Ecto neural progenitor cell (in vitro differentiated cells): ENCODE data around the gene VRK2.
"Not testable (repeated sequence)": the region's sequence is repeated elsewhere in the genome, so short reads cannot be mapped to it uniquely, and the experiment has no call there.

Source experiments
- DNase-seq: peaks from one replicate; pipeline ENCODE4 v3.0.0-alpha.2; 2018; ENCODE audit warnings: low spot score

Gene VRK2

DNA sequence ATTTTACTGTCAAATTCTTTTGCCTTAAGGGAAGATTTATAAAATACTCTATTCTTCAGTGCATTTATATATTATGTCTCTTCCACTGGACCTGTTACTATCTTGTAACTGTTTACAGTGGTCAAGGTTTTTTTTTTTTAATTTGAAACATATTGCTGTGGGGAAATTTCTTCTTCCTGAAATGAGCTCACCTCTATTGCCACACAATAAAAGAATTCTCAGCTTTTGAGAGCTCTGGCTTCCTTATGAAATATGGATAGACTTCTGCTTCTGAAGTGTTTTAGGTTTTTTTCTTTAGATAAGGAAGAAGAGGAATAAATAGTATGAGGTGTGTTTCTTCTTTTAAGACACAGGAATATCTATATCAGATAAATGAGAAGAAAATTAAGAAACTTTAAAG is 7.7 kb downstream of the VRK2 start:
- no peak for DNase-seq

DNA sequence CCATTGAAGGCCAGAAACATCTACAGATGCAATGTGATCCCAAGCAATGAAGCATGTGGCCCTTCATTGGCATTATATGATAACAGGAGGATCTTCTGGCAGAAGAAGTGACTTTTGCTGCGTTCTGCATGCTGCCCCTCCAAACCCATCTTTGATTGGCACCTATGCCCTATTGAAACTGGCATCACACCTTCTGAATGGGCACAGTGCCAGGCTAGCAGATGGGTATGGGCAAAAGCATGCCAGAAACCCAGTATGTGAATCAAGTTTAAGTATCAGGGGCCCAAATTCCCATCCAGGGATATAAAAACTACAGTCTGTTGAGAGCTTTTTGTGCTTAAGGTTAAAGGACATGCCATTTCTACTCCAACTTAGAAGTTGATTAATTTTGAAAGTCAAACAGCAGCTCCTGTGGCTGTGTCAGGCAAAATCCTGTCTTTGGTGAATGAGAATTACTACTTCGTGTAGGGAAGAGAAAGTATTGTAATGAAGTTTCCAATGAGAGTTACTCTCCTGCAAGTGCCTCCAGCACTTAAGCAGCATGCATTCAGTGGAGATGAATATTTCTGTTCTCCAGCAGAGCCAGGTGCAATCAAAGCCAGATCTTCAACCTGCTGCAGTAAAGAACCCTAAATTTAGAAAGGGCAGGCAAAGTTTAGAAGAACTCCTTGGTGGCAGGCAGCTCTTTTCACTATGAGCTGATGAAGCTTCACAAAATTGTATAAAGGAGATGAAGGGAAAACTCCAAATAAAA is 8.6 kb downstream of the VRK2 start:
- DNase-seq = no peak

DNA sequence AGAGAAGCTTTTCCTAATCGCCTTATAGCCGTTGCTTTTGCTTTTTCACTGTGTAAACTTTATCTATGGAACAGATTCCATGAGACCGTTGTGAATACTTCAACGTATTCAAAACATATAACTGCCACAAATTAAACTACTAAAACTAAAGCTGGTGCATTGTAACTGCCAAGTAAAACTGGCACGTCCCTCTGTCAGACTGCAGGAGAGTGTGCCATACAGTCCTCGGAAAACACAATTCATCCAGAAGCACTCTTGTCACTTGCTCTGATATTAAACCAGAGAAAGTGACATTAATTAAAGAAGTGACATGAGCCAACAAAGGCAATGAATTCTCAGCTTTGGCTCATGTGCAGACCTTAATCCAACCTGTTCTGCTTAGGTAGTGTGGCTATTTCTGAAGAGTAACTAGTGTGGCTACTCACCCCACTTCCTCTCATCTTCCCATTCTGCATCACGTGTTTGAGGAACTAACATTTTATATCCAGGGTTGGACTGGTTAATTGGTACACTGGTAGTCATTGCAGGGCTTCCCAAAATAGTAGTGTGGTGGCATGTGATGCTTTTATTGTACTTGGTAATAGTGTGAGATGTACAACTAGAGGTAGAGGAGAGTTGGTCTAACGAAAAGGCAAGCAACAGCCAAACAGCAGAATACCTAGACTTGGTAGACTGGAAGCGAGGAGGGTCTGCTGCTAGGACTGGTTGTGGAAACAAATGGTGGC is 9.7 kb downstream of the VRK2 start:
- no peak for DNase-seq

DNA sequence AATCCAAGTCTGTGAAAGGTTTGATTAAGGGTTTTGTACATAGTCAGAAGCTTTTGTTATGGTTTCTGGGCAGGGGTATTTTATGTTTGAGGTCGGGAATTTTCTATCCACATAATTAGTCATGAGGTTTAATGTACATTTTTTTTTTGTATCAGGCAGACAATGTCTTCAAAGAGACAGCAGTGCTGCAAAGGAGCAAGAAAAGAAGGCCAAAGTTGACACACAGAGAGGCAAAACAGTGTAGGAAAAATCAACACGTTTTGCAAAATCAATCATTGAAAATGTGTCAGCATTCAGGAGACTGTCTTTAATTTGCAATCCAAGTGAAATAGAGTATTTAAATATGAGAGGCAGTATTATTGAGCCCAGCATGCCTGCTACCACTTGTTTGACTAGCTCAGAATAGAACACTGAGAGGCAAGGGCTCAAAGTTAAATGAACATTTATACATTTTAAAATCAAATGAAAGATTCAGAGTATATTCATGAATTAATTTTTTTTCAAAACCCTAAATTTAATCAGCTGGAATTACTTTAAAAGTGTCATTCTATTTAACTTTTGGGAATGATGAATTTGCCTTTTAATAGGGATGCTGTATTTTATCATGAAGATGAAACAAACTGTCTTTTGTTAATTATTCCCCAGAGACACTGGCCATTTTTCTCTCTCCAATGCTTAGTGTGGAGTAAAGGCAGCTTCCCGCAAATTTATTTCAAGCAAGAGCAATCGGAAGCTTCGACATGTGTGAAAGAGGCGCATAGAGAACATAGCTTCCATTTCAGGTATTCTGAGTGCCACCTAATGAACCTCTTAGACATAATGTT is 11.3 kb downstream of the VRK2 start:
- no peak for DNase-seq

DNA sequence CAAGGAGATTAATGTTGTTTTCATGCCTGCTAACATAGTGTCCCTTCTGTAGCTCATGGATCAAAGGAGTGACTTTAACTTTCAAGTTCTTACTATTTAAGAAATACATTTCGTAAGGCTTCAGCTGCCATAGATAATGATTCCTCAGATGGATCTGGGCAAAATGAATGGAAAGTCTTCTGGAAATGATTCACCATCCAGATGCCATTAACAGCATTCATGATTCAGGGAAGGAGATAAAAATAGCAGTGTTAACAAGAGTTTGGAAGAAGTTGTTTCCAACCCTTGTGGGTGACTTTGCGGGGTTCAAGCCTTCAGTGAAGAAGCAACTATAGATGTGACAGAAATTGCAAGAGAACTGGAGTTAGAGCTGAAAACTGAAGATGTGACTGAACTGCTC is 17.0 kb downstream of the VRK2 start:
- no peak for DNase-seq

DNA sequence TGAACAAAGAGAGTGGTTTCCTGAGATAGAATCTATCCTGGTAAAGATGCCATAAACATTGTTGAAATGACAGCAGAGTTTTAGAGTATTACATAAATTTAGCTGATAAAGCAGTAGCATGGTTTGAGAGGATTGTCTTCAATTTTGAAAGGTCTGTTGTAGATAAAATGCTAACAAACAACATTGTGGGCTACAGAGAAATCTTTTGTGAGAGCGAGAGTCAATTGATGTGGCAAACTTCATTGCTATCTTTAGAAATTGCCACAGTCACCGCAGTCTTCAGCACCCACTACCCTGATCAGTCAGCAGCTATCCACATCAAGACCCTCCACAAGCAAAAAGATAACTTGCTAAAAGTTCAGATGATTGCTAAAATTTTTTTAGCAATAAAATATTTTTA is 17.5 kb downstream of the VRK2 start:
- DNase-seq = no peak

DNA sequence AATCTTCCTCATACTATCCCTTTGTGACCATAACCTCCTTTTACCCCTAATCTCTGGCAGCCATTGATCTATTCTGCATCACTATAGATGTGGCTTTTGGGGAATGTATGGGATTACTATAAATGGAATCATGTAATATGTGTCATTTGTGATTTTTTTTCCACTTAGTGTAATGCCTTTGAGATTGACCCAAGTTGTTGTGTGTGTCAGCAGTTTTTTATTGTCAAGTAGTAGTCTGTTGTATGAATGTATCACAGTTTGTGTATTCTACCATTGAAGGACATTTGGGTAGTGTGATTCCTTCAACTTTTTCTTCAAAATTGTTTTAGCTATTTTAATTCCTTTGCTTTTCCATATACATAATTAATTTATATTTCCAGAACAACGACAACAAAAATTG is 18.6 kb downstream of the VRK2 start:
- no peak for DNase-seq

DNA sequence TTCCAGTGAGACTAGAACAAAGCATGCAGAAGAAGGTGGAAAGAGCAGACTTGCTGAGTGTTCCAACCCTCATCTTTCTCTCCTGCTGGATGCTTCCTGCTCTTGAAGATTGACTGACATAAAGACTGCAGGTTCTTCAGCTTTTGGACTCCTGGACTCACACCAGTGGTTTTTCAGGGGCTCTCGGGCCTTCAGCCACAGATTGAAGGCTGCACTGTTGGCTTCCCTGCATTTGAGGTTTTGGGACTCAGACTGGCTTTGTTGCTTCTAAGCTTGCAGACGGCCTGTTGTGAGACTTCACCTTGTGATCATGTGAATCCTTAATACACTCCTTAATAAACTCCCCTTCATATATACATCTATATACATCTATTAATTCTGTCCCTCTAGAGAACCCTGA is 20.4 kb downstream of the VRK2 start:
- DNase-seq = no peak

DNA sequence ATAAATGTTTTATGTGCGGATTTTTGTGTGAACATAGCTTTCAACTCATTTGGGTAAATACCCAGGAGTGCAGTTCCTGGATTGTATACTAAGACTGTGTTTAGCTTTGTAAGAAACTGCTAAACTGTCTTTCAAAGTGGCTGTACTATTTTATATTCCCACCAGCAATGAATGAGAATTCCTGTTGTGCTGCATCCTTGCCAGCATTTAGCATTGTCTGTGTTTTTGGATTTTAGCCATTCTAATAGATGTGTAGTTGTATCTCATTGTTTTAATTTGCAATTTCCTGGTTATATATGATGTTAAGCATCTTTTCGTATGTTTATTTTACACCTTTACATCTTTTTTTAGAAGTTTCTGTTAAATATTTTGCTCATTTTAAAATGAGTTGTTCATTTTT is 24.2 kb downstream of the VRK2 start:
- no peak for DNase-seq

DNA sequence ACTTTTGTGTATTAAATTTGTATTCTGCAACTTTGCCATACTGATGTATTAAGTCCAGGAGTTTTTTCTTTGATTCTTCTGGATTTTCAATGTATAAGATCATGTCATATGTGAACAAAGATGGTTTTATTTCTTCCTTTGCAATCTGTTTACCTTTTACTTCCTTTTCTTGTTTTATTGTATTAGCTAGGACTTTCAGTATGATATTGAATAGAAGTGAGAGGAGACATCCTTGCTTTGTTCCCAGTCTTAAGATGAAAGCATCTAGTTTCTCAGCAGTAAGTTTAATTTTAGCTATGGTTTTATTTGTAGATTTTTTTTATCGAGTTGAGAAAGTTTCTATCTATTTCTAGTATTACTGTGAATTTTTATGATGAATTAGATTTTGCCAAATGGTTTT is 25.5 kb downstream of the VRK2 start:
- no peak for DNase-seq

DNA sequence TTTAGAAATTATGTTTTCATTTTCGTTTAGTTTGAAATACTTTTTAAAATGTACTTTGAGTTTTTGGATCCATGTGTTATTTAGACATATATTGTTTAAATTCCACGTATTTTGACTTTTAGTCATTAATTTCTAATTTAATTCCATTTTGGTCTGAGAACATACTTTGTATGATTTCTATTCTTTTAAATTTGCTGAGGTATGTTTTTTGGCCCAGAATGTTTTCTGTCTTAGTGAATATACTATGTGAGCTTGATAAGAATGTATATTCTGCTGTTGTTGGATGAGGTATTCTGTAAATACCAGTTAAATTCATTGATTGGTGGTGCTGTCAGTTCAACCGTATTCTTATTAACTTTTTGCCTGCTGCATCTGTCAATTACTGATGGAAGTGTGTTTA is 26.4 kb downstream of the VRK2 start:
- DNase-seq = no peak

DNA sequence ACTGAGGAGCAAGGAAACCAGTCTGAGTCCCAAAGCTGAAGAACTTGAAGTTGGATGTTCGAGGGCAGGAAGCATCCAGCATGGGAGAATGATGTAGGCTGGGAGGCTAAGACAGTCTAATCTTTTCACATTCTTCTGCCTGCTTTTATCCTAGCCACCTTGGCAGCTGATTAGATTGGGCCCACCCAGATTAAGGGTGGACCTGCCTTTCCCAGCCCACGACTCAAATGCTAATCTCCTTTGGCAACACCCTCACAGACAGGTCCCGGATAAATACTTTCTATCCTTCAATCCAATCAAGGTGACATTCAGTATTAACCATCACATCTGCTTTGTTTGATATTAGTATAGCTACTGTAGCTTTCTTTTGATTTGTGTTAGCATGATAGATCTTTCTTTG is 27.1 kb downstream of the VRK2 start:
- no peak for DNase-seq

DNA sequence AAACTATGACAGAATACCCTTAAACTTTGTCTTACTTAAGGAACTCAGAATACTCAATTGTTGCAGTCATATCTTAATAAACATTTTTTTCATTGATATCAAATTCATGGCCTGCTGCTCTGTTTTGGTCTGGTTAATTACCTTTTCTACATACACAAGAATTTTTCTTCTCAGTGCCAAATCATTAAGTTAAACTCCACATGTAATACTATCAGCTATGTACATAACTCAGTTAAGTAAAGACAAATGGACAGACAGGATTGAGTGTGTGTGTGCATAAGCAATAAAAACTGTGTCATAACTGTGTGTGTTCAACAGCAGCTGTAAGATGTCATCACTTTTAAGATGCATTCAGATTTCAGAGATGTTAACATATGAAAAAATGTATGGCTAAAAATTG is 34.4 kb downstream of the VRK2 start:
- DNase-seq = no peak

DNA sequence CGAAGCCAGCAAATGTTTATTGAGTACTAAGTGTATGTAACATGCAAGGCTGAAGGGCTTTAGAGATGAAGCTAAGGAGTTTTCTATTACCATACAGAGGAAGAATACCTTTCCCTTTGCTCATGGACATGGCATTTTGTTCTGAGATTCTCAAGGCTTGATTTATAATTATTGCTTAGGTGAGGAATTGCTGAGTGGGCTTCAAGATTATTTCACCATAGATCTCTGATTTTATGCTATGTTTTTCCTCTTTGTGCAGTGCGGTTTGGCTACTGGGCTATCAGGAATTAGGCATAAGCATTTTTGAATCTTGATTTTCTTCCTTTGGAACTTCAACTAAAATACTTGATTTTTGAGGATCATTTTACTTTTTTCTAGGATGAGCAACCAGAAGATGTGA is 42.5 kb downstream of the VRK2 start:
- no peak for DNase-seq

DNA sequence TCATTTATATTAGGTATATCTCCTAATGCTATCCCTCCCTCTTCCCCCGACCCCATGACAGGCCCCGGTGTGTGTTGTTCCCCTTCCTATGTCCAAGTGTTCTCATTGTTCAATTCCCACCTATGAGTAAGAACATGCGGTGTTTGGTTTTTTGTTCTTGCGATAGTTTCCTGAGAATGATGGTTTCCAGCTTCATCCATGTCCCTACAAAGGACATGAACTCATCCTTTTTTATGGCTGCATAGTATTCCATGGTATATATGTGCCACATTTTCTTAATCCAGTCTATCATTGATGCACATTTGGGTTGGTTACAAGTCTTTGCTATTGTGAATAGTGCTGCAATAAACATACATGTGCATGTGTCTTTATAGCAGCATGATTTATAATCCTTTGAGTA is 46.2 kb downstream of the VRK2 start:
- DNase-seq = not testable (repeated sequence)

DNA sequence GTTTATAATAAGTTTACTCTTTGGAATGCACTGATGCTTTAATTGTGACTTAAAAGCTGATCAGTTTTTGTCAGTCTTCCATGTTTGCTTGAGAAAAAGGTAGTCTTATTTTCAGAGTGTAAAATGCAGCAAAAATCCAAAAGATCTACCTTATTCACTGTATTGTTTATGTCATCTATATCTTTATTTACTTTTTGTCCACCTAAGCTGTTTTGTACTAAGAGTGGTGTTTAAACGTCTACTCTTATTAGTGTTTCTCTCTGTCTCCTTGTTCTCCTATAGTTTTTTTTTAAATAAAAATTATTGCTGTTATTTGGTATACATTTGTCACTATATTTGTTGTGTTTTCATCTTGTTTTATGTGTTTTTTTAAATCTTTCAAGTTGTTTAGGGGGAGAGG is 50.4 kb downstream of the VRK2 start:
- DNase-seq = no peak

DNA sequence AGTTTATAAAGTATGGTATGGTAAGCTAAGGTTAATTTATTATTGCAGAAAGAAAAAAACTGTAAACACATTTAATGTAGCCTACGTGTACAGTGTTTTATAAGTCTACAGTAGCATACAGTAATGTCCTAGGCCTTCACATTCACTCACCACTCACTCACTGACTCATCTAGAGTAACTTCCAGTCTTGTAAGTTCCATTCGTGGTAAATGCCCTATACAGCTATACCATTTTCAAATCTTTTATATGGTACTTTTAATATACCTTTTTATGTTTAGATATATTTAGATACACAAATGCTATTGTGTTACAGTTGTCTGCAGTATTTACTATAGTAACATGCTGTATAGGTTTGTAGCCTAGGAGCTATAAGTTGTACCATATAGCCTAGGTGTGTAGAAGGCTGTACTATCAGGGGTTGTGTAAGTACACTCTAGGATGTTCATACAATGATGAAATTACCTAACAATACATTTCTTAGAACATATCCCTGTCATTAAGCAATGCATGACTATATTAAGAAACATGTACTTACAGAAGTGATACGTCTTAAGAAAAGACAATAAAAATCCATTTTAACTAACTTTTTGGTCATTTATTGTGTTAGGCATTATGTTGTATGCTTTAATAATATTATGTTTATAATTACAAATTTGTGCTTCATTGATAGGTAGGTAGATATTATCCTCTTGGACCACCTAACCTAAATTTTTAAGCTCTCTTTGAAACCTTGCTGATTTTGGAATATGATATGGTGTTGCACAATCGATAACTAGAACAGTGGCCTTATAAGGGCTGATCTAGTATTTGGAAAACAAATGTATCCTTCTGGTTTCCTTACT is 51.9 kb downstream of the VRK2 start:
- DNase-seq = no peak

DNA sequence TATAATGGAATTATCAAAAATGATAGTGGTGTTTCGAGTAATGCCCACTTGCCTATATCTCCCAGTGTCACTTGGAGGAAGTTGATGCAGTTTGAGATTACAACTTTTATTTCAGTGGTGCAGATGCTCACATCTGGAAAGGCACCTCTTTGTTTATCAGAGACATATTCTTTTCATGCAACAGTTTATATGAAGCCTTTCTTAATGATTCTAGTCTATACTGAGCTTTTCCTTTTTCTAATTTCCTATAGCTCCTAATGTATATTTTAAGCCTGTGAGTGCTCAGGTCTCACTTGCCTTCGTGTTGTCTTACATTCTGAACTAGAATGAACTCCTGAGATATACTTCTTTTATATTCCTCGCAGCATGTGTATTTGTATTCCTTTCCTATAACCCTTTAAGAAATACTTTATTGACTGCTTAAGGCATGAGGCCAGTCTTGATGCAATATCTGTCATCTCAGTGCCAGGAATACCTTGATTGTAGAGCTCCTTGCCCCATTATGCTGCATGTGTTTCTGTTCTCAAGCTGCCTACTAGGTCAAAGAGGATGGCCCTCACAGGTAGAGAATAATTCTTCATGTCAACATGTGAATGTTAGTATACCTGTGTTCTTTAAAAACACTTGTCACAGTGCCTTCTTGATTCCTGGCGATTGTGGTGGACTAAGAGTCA is 52.6 kb downstream of the VRK2 start:
- no peak for DNase-seq

DNA sequence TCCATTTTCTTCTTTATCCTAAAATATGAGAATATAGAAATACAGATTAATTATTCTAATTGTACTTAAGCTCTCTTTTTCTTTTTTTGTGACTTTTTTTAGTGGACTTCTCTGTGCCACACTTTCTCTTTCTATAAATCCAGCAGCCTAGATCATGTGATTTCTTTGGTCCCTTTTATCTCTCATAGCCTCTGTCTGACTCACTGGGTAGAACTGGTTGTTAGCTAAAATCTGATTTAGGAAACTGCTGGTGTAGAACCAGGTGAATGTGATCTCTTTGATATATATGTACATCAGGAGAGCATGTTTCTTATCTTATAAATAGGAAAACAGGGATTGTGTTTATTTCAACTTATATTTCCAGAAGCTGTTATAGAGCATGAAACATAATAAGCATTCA is 54.9 kb downstream of the VRK2 start:
- no peak for DNase-seq

DNA sequence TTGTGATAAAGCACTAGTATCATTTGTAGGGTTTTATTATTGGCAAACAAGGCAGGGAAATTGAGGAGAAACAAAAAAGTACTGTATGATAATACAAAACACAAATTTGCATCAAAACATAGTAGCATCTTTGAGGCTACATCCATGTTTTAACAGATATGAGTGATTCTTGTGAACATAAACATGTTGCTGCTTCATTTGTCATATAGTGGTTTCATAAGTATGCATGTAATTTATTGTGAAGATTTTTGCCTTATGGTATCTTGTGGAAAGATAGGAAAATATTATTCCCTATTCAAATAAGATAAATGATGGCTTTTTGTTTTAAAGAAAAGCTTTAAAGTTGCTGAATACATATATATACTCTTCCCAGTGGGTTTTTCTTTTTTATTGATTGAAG is 60.3 kb downstream of the VRK2 start:
- no peak for DNase-seq
